HepG2 (cell line): Measurements from ENCODE around the gene DPEP1. TPM values are rescaled to one million over a fixed set of nuclear protein-coding genes. Genes with fewer than 3 reads are reported as not detected.

Experiments used
- ETV5 ChIP-seq: IDR thresholded peaks from 2 replicates; pipeline ENCODE4 v1.6.1; 2018; ENCODE audit warnings: missing biosample characterization, missing genetic modification reagents, inconsistent platforms, borderline replicate concordance
- FOXJ3 ChIP-seq: sonication (generic); formaldehyde crosslinking; IDR thresholded peaks from 2 replicates; pipeline ENCODE4 v1.4.0; 2020; ENCODE audit warnings: missing genetic modification reagents, mild to moderate bottlenecking, borderline replicate concordance
- HNF4G ChIP-seq, 2 experiments: sonication (generic) in 1 of 2; formaldehyde crosslinking in 1 of 2; IDR thresholded peaks; 2 replicates each; pipeline versions ENCODE4 v1.4.0 to v1.6.1; 2011 to 2020; ENCODE audit warnings: borderline replicate concordance in 2 of 2, low read depth in 2 of 2, mild to moderate bottlenecking in 2 of 2, low read length in 1 of 2, missing genetic modification reagents in 1 of 2, moderate library complexity in 1 of 2
- MIER2 ChIP-seq: IDR thresholded peaks from 2 replicates; pipeline ENCODE4 v1.6.1; 2016; ENCODE audit warnings: missing biosample characterization, missing genetic modification reagents
- THAP9 ChIP-seq: sonication (generic); formaldehyde crosslinking; IDR thresholded peaks from 2 replicates; pipeline ENCODE4; 2020; ENCODE audit warnings: missing genetic modification reagents, mild to moderate bottlenecking, borderline replicate concordance
- ZNF354B ChIP-seq: sonication (generic); formaldehyde crosslinking; IDR thresholded peaks from 2 replicates; pipeline ENCODE4 v1.8.0; 2022; ENCODE audit warnings: mild to moderate bottlenecking, missing genetic modification reagents
- polyA plus RNA-seq, 8 experiments: library from polyadenylated mRNA; depleted of rRNA in 3 of 8; stranded (reverse) in 7 of 8; unstranded in 1 of 8; fragments of >200 nt; fragmentation: Illumina TruSeq in 4 of 8; extraction: Trizol in 4 of 8; gene quantifications; 2 replicates each; pipeline versions ENCODE4 v1.2.1 to v1.2.3, GENCODE V29; 2011 to 2016; ENCODE audit warnings: low read depth in 4 of 8, missing spikeins in 1 of 8, mixed read lengths in 1 of 8; ENCODE audit not compliant: insufficient read depth in 1 of 8
- total RNA-seq, 5 experiments: library from RNA; depleted of rRNA; stranded (reverse); fragments of >200 nt; fragmentation: Illumina TruSeq; extraction: Trizol; gene quantifications; 2 replicates each; pipeline ENCODE4 v1.2.3, GENCODE V29; 2016; ENCODE audit warnings: low read depth in 1 of 5
- TF ChIP-seq, protein P1 (sequence below): sonication (generic); formaldehyde crosslinking; IDR thresholded peaks from 2 replicates; pipeline ENCODE4 v1.9.0; 2022; ENCODE audit warnings: low read depth, missing genetic modification reagents
- TF ChIP-seq, protein P2 (sequence below): sonication (generic); formaldehyde crosslinking; IDR thresholded peaks from 2 replicates; pipeline ENCODE4 v1.9.0; 2021; ENCODE audit warnings: missing genetic modification reagents, mild to moderate bottlenecking, borderline replicate concordance
- TF ChIP-seq, protein P3 (sequence below): sonication (generic); formaldehyde crosslinking; IDR thresholded peaks from 2 replicates; pipeline ENCODE4 v1.8.1; 2022; ENCODE audit warnings: mild to moderate bottlenecking, missing genetic modification reagents
- TF ChIP-seq, protein P4 (sequence below): sonication (generic); formaldehyde crosslinking; IDR thresholded peaks from 2 replicates; pipeline ENCODE4 v1.5.1; 2020; ENCODE audit warnings: mild to moderate bottlenecking, missing genetic modification reagents, moderate library complexity

DPEP1 gene
- total and polyA plus RNA-seq, 2 of the 13 experiments (the other 11 are each of a cell fraction or from before 2014, with no cell fraction given) = 37.6 to 52.2 TPM

DNA sequence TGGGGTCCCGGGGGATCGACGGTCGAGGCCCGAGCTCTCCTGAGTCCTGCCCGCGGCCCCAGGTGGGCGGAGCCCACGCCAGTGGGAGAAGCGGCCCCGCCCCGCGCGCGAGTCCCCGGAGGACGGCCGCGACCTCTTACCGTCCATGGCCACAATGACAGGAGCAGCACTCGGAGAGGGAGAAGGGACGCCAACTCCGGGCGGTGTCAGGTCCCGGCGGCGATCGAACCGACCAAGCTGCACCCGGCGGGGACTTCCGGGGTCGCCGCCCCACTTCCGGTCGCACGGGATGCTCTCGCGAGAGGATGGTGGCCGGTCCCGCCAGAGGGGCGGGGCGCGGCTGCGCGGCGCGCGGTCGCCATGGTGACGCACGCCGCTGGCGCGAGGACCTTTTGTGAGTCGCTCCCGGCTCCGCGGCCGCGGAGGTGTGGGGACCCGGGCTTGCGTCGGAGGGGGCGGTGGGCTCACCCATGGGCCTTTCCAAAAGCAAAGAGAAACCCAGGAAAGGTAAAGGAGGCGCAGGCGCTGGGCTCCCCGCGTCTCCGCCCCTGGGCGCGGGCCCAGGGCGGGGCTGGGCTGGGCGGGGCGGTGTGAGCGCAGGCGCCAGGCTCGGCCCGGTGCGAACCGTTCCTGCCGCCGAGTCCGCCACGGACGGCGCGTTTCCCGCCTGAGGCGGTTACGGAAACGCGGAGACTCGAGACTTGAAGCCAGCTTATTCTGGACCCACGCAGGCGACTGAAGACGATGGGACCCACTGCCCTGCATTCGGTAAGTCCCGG lies 44.2 kb downstream of the DPEP1 start, which contains the start of the genes CHMP1A and SPATA33 (continued):
- TF ChIP-seq, protein P1, sequence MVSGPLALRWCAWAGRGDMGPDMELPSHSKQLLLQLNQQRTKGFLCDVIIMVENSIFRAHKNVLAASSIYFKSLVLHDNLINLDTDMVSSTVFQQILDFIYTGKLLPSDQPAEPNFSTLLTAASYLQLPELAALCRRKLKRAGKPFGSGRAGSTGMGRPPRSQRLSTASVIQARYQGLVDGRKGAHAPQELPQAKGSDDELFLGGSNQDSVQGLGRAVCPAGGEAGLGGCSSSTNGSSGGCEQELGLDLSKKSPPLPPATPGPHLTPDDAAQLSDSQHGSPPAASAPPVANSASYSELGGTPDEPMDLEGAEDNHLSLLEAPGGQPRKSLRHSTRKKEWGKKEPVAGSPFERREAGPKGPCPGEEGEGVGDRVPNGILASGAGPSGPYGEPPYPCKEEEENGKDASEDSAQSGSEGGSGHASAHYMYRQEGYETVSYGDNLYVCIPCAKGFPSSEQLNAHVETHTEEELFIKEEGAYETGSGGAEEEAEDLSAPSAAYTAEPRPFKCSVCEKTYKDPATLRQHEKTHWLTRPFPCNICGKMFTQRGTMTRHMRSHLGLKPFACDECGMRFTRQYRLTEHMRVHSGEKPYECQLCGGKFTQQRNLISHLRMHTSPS (CRISPR knock-in tag) = 0 out of 2 replicates have a peak, but pooled peaks have one; percentile 30
- TF ChIP-seq THAP9 (CRISPR knock-in tag) (peak; percentile 18; the same call in 1 of the 2 replicates), ETV5 (CRISPR knock-in tag) (peak; percentile 93), MIER2 (CRISPR knock-in tag) (0 out of 2 replicates have a peak, but pooled peaks have one; percentile 14), FOXJ3 (CRISPR knock-in tag) (no peak), HNF4G (IDR thresholded peaks at IDR 0.05; ENCODE audit: borderline replicate concordance, low read depth, low read length) (peak; percentile 11; the same call in 1 of the 2 replicates), HNF4G (CRISPR knock-in tag; IDR thresholded peaks at IDR 0.05; ENCODE audit: borderline replicate concordance, low read depth) (no peak; the same call in 1 of the 2 replicates), ZNF354B (CRISPR knock-in tag) (no peak)
- TF ChIP-seq, protein P2, sequence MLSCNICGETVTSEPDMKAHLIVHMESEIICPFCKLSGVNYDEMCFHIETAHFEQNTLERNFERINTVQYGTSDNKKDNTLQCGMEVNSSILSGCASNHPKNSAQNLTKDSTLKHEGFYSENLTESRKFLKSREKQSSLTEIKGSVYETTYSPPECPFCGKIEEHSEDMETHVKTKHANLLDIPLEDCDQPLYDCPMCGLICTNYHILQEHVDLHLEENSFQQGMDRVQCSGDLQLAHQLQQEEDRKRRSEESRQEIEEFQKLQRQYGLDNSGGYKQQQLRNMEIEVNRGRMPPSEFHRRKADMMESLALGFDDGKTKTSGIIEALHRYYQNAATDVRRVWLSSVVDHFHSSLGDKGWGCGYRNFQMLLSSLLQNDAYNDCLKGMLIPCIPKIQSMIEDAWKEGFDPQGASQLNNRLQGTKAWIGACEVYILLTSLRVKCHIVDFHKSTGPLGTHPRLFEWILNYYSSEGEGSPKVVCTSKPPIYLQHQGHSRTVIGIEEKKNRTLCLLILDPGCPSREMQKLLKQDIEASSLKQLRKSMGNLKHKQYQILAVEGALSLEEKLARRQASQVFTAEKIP (CRISPR knock-in tag) = no peak
- TF ChIP-seq, protein P3, sequence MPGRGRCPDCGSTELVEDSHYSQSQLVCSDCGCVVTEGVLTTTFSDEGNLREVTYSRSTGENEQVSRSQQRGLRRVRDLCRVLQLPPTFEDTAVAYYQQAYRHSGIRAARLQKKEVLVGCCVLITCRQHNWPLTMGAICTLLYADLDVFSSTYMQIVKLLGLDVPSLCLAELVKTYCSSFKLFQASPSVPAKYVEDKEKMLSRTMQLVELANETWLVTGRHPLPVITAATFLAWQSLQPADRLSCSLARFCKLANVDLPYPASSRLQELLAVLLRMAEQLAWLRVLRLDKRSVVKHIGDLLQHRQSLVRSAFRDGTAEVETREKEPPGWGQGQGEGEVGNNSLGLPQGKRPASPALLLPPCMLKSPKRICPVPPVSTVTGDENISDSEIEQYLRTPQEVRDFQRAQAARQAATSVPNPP (CRISPR knock-in tag) = no peak
- TF ChIP-seq, protein P4, sequence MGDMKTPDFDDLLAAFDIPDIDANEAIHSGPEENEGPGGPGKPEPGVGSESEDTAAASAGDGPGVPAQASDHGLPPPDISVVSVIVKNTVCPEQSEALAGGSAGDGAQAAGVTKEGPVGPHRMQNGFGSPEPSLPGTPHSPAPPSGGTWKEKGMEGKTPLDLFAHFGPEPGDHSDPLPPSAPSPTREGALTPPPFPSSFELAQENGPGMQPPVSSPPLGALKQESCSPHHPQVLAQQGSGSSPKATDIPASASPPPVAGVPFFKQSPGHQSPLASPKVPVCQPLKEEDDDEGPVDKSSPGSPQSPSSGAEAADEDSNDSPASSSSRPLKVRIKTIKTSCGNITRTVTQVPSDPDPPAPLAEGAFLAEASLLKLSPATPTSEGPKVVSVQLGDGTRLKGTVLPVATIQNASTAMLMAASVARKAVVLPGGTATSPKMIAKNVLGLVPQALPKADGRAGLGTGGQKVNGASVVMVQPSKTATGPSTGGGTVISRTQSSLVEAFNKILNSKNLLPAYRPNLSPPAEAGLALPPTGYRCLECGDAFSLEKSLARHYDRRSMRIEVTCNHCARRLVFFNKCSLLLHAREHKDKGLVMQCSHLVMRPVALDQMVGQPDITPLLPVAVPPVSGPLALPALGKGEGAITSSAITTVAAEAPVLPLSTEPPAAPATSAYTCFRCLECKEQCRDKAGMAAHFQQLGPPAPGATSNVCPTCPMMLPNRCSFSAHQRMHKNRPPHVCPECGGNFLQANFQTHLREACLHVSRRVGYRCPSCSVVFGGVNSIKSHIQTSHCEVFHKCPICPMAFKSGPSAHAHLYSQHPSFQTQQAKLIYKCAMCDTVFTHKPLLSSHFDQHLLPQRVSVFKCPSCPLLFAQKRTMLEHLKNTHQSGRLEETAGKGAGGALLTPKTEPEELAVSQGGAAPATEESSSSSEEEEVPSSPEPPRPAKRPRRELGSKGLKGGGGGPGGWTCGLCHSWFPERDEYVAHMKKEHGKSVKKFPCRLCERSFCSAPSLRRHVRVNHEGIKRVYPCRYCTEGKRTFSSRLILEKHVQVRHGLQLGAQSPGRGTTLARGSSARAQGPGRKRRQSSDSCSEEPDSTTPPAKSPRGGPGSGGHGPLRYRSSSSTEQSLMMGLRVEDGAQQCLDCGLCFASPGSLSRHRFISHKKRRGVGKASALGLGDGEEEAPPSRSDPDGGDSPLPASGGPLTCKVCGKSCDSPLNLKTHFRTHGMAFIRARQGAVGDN (CRISPR knock-in tag) = peak; percentile 79
